HEK293 (cell line): Measurements from ENCODE around the gene CDKN2AIP.

ENCODE experiments used
- CTCF ChIA-PET: fragments of 350-600 bp; formaldehyde crosslinking; extraction: SDS; loops from one replicate; lab custom pipeline; 2021; ENCODE audit warnings: antibody characterized with exemption; lab: Yijun Ruan, JAX
- POLR2A ChIA-PET: fragments of 300-600 bp; formaldehyde crosslinking; extraction: SDS; loops from one replicate; lab custom pipeline; 2020; ENCODE audit warnings: antibody characterized with exemption, inconsistent platforms; lab: Yijun Ruan, JAX
- H3K27ac ChIP-seq: fragments of 200-500 bp; sonication (Bioruptor generic); 2 replicates; pipeline ENCODE4 v1.5.1; 2014; ENCODE audit warnings: low read depth, low read length, control low read depth, inconsistent platforms; ENCODE audit errors: extremely low read depth
- H3K36me3 ChIP-seq, 2 experiments: fragments of 200-500 bp in 1 of 2; sonication (Bioruptor generic) in 1 of 2; 1 replicate in 1 of 2; 2 replicates in 1 of 2; pipeline ENCODE4 v1.5.1; 2014 to 2017; ENCODE audit warnings: inconsistent platforms in 2 of 2, low read length in 2 of 2; ENCODE audit not compliant: control insufficient read depth in 2 of 2, insufficient read depth in 1 of 2
- H3K4me1 ChIP-seq: fragments of 200-500 bp; sonication (Bioruptor generic); 2 replicates; pipeline ENCODE4 v1.5.1; 2014; ENCODE audit warnings: mild to moderate bottlenecking, low read length, inconsistent platforms; ENCODE audit not compliant: control insufficient read depth, insufficient read depth
- H3K4me3 ChIP-seq: 2 replicates; pipeline ENCODE4 v1.5.1; 2011; ENCODE audit warnings: low read depth, mild to moderate bottlenecking, control low read depth, low read length, moderate library complexity
- H3K9me3 ChIP-seq: fragments of 200-500 bp; sonication (Bioruptor generic); 2 replicates; pipeline ENCODE4 v1.5.1; 2014; ENCODE audit warnings: low read depth, low read length, inconsistent platforms; ENCODE audit not compliant: control insufficient read depth, insufficient read depth
- GFI1B ChIP-seq: fragments of 450-650 bp; formaldehyde crosslinking; IDR thresholded peaks from 2 replicates; pipeline ENCODE4 v1.5.1; 2016; ENCODE audit warnings: missing biosample characterization, missing genetic modification characterization
- HOXC10 ChIP-seq: sonication (generic); formaldehyde crosslinking; IDR thresholded peaks from 2 replicates; pipeline ENCODE4 v1.8.1; 2023; ENCODE audit warnings: mild to moderate bottlenecking, missing genetic modification reagents
- OSR2 ChIP-seq: fragments of 450-650 bp; formaldehyde crosslinking; IDR thresholded peaks from 2 replicates; pipeline ENCODE4 v1.5.1; 2016; ENCODE audit warnings: missing biosample characterization, missing genetic modification characterization
- PATZ1 ChIP-seq: fragments of 450-650 bp; formaldehyde crosslinking; IDR thresholded peaks from 2 replicates; pipeline ENCODE4 v1.5.1; 2016; ENCODE audit warnings: missing biosample characterization, missing genetic modification characterization
- PRDM10 ChIP-seq: fragments of 450-650 bp; formaldehyde crosslinking; IDR thresholded peaks from 2 replicates; pipeline ENCODE4 v1.5.1; 2016; ENCODE audit warnings: missing biosample characterization, missing genetic modification characterization
- SALL2 ChIP-seq: fragments of 450-650 bp; formaldehyde crosslinking; IDR thresholded peaks from 2 replicates; pipeline ENCODE4 v1.5.0; 2017; ENCODE audit warnings: missing biosample characterization, mild to moderate bottlenecking, missing genetic modification characterization, borderline replicate concordance
- SCRT2 ChIP-seq: fragments of 450-650 bp; formaldehyde crosslinking; IDR thresholded peaks from 2 replicates; pipeline ENCODE4 v1.5.1; 2016; ENCODE audit warnings: missing biosample characterization, missing genetic modification characterization
- TRIM28 ChIP-seq: IDR thresholded peaks from 2 replicates; pipeline ENCODE4 v1.6.1; 2011; ENCODE audit warnings: low read length, control low read depth, borderline replicate concordance
- ZBTB17 ChIP-seq: fragments of 450-650 bp; formaldehyde crosslinking; IDR thresholded peaks from 2 replicates; pipeline ENCODE4 v1.5.1; 2016; ENCODE audit warnings: missing biosample characterization, missing genetic modification characterization
- ZBTB20 ChIP-seq: fragments of 450-650 bp; formaldehyde crosslinking; IDR thresholded peaks from 2 replicates; pipeline ENCODE4 v1.5.1; 2016; ENCODE audit warnings: missing biosample characterization, missing genetic modification characterization
- ZBTB26 ChIP-seq: fragments of 450-650 bp; formaldehyde crosslinking; optimal IDR thresholded peaks from 2 replicates; pipeline ENCODE3; 2016; ENCODE audit warnings: missing biosample characterization, mild to moderate bottlenecking, missing genetic modification characterization
- ZFHX2 ChIP-seq: fragments of 450-650 bp; formaldehyde crosslinking; conservative IDR thresholded peaks from 2 replicates; pipeline ENCODE4 v1.5.1; 2016; ENCODE audit warnings: missing biosample characterization, missing genetic modification characterization
- ZFP41 ChIP-seq: fragments of 450-650 bp; formaldehyde crosslinking; IDR thresholded peaks from 2 replicates; pipeline ENCODE4 v1.5.1; 2016; ENCODE audit warnings: missing biosample characterization, missing genetic modification characterization, borderline replicate concordance
- ZNF138 ChIP-seq: fragments of 450-650 bp; formaldehyde crosslinking; IDR thresholded peaks from 2 replicates; pipeline ENCODE4 v1.5.1; 2016; ENCODE audit warnings: missing biosample characterization, missing genetic modification characterization, borderline replicate concordance
- ZNF2 ChIP-seq: fragments of 450-650 bp; formaldehyde crosslinking; IDR thresholded peaks from 2 replicates; pipeline ENCODE4 v1.5.1; 2016; ENCODE audit warnings: missing biosample characterization, missing genetic modification characterization
- ZNF239 ChIP-seq: fragments of 450-650 bp; formaldehyde crosslinking; IDR thresholded peaks from 2 replicates; pipeline ENCODE4 v1.5.1; 2016; ENCODE audit warnings: missing biosample characterization, missing genetic modification characterization
- ZNF354C ChIP-seq: fragments of 450-650 bp; formaldehyde crosslinking; IDR thresholded peaks from 2 replicates; pipeline ENCODE4 v1.5.1; 2016; ENCODE audit warnings: missing biosample characterization, missing genetic modification characterization, low read depth, borderline replicate concordance
- ZNF37A ChIP-seq: fragments of 450-650 bp; IDR thresholded peaks from 2 replicates; pipeline ENCODE4 v1.5.1; 2018; ENCODE audit warnings: missing biosample characterization, missing genetic modification characterization
- ZNF529 ChIP-seq: fragments of 450-650 bp; formaldehyde crosslinking; IDR thresholded peaks from 2 replicates; pipeline ENCODE4 v1.5.1; 2017; ENCODE audit warnings: missing genetic modification characterization, missing biosample characterization; ENCODE audit not compliant: insufficient replicate concordance
- ZNF530 ChIP-seq: fragments of 450-650 bp; formaldehyde crosslinking; IDR thresholded peaks from 2 replicates; pipeline ENCODE4 v1.5.1; 2016; ENCODE audit warnings: low read depth, missing biosample characterization, missing genetic modification characterization
- ZNF548 ChIP-seq: fragments of 450-650 bp; formaldehyde crosslinking; IDR thresholded peaks from 2 replicates; pipeline ENCODE4 v1.5.1; 2016; ENCODE audit warnings: missing biosample characterization, missing genetic modification characterization
- ZNF624 ChIP-seq: fragments of 450-650 bp; formaldehyde crosslinking; IDR thresholded peaks from 2 replicates; pipeline ENCODE4 v1.5.1; 2017; ENCODE audit warnings: missing biosample characterization, missing genetic modification characterization
- ZNF654 ChIP-seq: fragments of 450-650 bp; formaldehyde crosslinking; IDR thresholded peaks from 2 replicates; pipeline ENCODE4 v1.5.1; 2016; ENCODE audit warnings: low read depth, missing biosample characterization, missing genetic modification characterization
- ZNF660 ChIP-seq: fragments of 450-650 bp; IDR thresholded peaks from 2 replicates; pipeline ENCODE4 v1.5.1; 2018; ENCODE audit warnings: missing biosample characterization, mild to moderate bottlenecking, missing genetic modification characterization
- ZNF664 ChIP-seq: fragments of 450-650 bp; formaldehyde crosslinking; IDR thresholded peaks from 2 replicates; pipeline ENCODE4 v1.5.1; 2016; ENCODE audit warnings: missing biosample characterization, missing genetic modification characterization
- ZNF677 ChIP-seq: fragments of 450-650 bp; IDR thresholded peaks from 2 replicates; pipeline ENCODE4 v1.5.0; 2018; ENCODE audit warnings: missing biosample characterization, mild to moderate bottlenecking, missing genetic modification characterization, moderate library complexity
- ZNF76 ChIP-seq: fragments of 450-650 bp; formaldehyde crosslinking; IDR thresholded peaks from 2 replicates; pipeline ENCODE4; 2016; ENCODE audit warnings: low read depth, missing biosample characterization, missing genetic modification characterization, borderline replicate concordance
- ZNF837 ChIP-seq: fragments of 450-650 bp; formaldehyde crosslinking; IDR thresholded peaks from 2 replicates; pipeline ENCODE4 v1.5.1; 2016; ENCODE audit warnings: missing biosample characterization, missing genetic modification characterization
- TF ChIP-seq, protein P1 (sequence below): fragments of 450-650 bp; formaldehyde crosslinking; IDR thresholded peaks from 2 replicates; pipeline ENCODE4 v1.5.1; 2017; ENCODE audit warnings: missing biosample characterization, mild to moderate bottlenecking, missing genetic modification characterization, moderate library complexity

The CDKN2AIP gene

GRCh38 chr4:183407128-183407585 lies 37.3 kb upstream of the CDKN2AIP start:
- Histone ChIP-seq H3K4me3 (peak overlapping the region; percentile 30), H3K27ac (no peak overlapping the region), H3K4me1 (peaks cover 5% of the 10 kb centered on the region), H3K9me3 (no peaks in the 10 kb centered on the region), H3K36me3 (no peaks in the 10 kb centered on the region)
- ChIA-PET POLR2A (interaction anchor here (1.0 kb wide), 1 partner anchor 37 kb away, joined by 4 read pairs; no protein-coding TSS in a partner anchor), CTCF (interaction anchor here (0.5 to 2.2 kb wide), 19 partner anchors 8 to 1143 kb away, joined by 3 to 7 read pairs (median 3); no protein-coding TSS in a partner anchor)
- no peak for TF ChIP-seq ZNF677 (tag by site-specific recombination)
- no peak for TF ChIP-seq TRIM28
- no peak for TF ChIP-seq ZNF76 (tag by site-specific recombination)
- no peak for TF ChIP-seq ZNF2 (tag by site-specific recombination)
- no peak for TF ChIP-seq ZFHX2
- peak; percentile 79 for TF ChIP-seq GFI1B (tag by site-specific recombination)
- peak; percentile 62 for TF ChIP-seq ZBTB26
- no peak for TF ChIP-seq ZNF548 (tag by site-specific recombination)
- TF ChIP-seq PRDM10 (tag by site-specific recombination), result no peak
- no peak for TF ChIP-seq ZNF239
- TF ChIP-seq ZBTB20, result no peak
- no peak for TF ChIP-seq SCRT2 (tag by site-specific recombination)
- TF ChIP-seq ZNF660, result peak; percentile 49; the same call in 1 of the 2 replicates
- peak; percentile 50; the same call in 1 of the 2 replicates for TF ChIP-seq ZBTB17 (tag by site-specific recombination)
- TF ChIP-seq ZNF529 (tag by site-specific recombination), result no peak
- TF ChIP-seq ZNF37A, result no peak
- peak; percentile 53 for TF ChIP-seq PATZ1
- peak; percentile 62 for TF ChIP-seq ZNF654
- TF ChIP-seq SALL2 (tag by site-specific recombination), result no peak
- TF ChIP-seq ZNF354C (tag by site-specific recombination), result no peak
- TF ChIP-seq ZFP41 (tag by site-specific recombination), result no peak
- TF ChIP-seq ZNF624 (tag by site-specific recombination), result no peak
- no peak for TF ChIP-seq OSR2
- TF ChIP-seq ZNF664 (tag by site-specific recombination), result no peak
- TF ChIP-seq, protein P1, sequence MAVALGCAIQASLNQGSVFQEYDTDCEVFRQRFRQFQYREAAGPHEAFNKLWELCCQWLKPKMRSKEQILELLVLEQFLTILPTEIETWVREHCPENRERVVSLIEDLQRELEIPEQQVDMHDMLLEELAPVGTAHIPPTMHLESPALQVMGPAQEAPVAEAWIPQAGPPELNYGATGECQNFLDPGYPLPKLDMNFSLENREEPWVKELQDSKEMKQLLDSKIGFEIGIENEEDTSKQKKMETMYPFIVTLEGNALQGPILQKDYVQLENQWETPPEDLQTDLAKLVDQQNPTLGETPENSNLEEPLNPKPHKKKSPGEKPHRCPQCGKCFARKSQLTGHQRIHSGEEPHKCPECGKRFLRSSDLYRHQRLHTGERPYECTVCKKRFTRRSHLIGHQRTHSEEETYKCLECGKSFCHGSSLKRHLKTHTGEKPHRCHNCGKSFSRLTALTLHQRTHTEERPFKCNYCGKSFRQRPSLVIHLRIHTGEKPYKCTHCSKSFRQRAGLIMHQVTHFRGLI (tag by site-specific recombination), result no peak; the same call in 1 of the 2 replicates
- TF ChIP-seq ZNF837 (tag by site-specific recombination), result no peak
- TF ChIP-seq ZNF138, result no peak
- no peak for TF ChIP-seq ZNF530
- no peak for TF ChIP-seq HOXC10 (CRISPR knock-in tag)
